Prostate gland (tissue), 2 donors: ENCODE data around the gene TOP2B.
A peak's percentile ranks its signal among the peaks of the same experiment; 100 is the strongest.

Experiments
- CTCF ChIP-seq, 4 experiments: fragments of 200-600 bp in 2 of 4; fragments of 450-650 bp in 2 of 4; sonication (generic) in 2 of 4; IDR thresholded peaks; 1 replicate in 3 of 4; 2 replicates in 1 of 4; pipeline ENCODE4 v1.5.1; 2016 to 2019; ENCODE audit warnings: antibody characterized with exemption in 4 of 4, mild to moderate bottlenecking in 2 of 4, moderate library complexity in 2 of 4
- POLR2A ChIP-seq: fragments of 450-650 bp; IDR thresholded peaks from one replicate; pipeline ENCODE4 v1.6.1; 2016; ENCODE audit warnings: antibody characterized with exemption, mild to moderate bottlenecking
- POLR2AphosphoS5 ChIP-seq: sonication (generic); formaldehyde crosslinking; IDR thresholded peaks from one replicate; pipeline ENCODE4 v1.6.1; 2017; ENCODE audit warnings: antibody characterized with exemption

- TF ChIP-seq CTCF (IDR thresholded peaks at IDR 0.05), result peak; percentile 67 to 87 (median 78)
- peak; percentile 16 for TF ChIP-seq POLR2AphosphoS5
- no peak for TF ChIP-seq POLR2A
These were observed 16.6 kb downstream of the TOP2B start for GRCh38 chr3:25648107-25648535.
